Right lobe of liver (tissue), 4 donors: ENCODE measurements around the gene ENTR1.

Experiments used
- CTCF ChIP-seq, 4 donors: fragments of 200-600 bp in 3 of 4; fragments of 450-650 bp in 1 of 4; IDR thresholded peaks; one replicate each; pipeline versions ENCODE4 v1.5.1 to v1.8.0; 2016 to 2022; ENCODE audit warnings: antibody characterized with exemption in 4 of 4, mild to moderate bottlenecking in 2 of 4
- POLR2A ChIP-seq: fragments of 450-650 bp; IDR thresholded peaks from one replicate; pipeline ENCODE4 v1.6.1; 2017; ENCODE audit warnings: antibody characterized with exemption, mild to moderate bottlenecking
- donor health status: DM: no; HTN: no; CAD: no.
- donor health status: DM: no; HTN: no; CAD: no.
- donor health status: DM: no; HTN: yes; CAD: no.

GRCh38 chr9:136429075-136429628, 18.7 kb upstream of the ENTR1 start:
- TF ChIP-seq CTCF (IDR thresholded peaks at IDR 0.05): no peak
- no peak for TF ChIP-seq POLR2A
